GM06990 (cell line): Measurements from ENCODE around the gene TAC1.
"Not testable (repeated sequence)": the region's sequence is repeated elsewhere in the genome, so short reads cannot be mapped to it uniquely, and the experiment has no call there.

Source experiments
- DNase-seq: peaks from one replicate; pipeline ENCODE4 v3.0.0-alpha.2; 2011; ENCODE audit not compliant: insufficient read length; ENCODE audit errors: extremely low read depth
- H3K27me3 ChIP-seq: replicated peaks from 2 replicates; pipeline ENCODE4 v1.6.0; 2011; ENCODE audit warnings: low read length; ENCODE audit not compliant: control insufficient read depth, insufficient read depth
- H3K36me3 ChIP-seq: 2 replicates; pipeline ENCODE4 v1.5.1; 2011; ENCODE audit warnings: low read length; ENCODE audit not compliant: control insufficient read depth, insufficient read depth
- H3K4me3 ChIP-seq: replicated peaks from 2 replicates; pipeline ENCODE4 v1.5.1; 2011; ENCODE audit warnings: low read depth, mild to moderate bottlenecking, control low read depth, low read length
- TF ChIP-seq, protein P1 (sequence below): IDR thresholded peaks from 2 replicates; pipeline ENCODE4 v1.5.1; 2011; ENCODE audit warnings: low read length, control low read depth, mild to moderate bottlenecking, inconsistent platforms; ENCODE audit not compliant: insufficient read depth, poor library complexity, severe bottlenecking

TAC1 gene

GRCh38 chr7:97772045-97772901 is 40.4 kb downstream of the TAC1 start:
- no peak for DNase-seq
- no peak overlapping the region for H3K4me3 ChIP-seq
- TF ChIP-seq, protein P1, sequence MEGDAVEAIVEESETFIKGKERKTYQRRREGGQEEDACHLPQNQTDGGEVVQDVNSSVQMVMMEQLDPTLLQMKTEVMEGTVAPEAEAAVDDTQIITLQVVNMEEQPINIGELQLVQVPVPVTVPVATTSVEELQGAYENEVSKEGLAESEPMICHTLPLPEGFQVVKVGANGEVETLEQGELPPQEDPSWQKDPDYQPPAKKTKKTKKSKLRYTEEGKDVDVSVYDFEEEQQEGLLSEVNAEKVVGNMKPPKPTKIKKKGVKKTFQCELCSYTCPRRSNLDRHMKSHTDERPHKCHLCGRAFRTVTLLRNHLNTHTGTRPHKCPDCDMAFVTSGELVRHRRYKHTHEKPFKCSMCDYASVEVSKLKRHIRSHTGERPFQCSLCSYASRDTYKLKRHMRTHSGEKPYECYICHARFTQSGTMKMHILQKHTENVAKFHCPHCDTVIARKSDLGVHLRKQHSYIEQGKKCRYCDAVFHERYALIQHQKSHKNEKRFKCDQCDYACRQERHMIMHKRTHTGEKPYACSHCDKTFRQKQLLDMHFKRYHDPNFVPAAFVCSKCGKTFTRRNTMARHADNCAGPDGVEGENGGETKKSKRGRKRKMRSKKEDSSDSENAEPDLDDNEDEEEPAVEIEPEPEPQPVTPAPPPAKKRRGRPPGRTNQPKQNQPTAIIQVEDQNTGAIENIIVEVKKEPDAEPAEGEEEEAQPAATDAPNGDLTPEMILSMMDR = no peak
- no peaks in the 10 kb centered on the region for H3K36me3 ChIP-seq
- no peaks in the 10 kb centered on the region; the same call in 1 of the 2 replicates for H3K27me3 ChIP-seq

- H3K4me3 ChIP-seq, H3K36me3 ChIP-seq, DNase-seq, H3K27me3 ChIP-seq: not testable (repeated sequence)
Observed at GRCh38 chr7:97786398-97786797, 54.5 kb downstream of the TAC1 start.
